Ovary (tissue), 9 donors: ENCODE results near the gene C1QTNF6. TPM values are rescaled to one million over a fixed set of nuclear protein-coding genes. Genes with fewer than 3 reads are reported as not detected.

Experiments
- DNase-seq, 5 donors: peaks; one replicate each; pipeline ENCODE4 v3.0.0-alpha.2; 2019 to 2020
- H3K27ac ChIP-seq, 2 donors: fragments of 200-600 bp; one replicate each; pipeline versions ENCODE4 v1.5.1 to v1.8.0; 2019 to 2022
- H3K27me3 ChIP-seq: fragments of 200-600 bp; one replicate; pipeline ENCODE4 v1.8.0; 2022
- H3K36me3 ChIP-seq: fragments of 200-600 bp; sonication (generic); one replicate; pipeline ENCODE4 v1.5.1; 2019
- H3K4me1 ChIP-seq: one replicate; pipeline ENCODE4 v1.8.1; 2013; ENCODE audit warnings: mild to moderate bottlenecking, moderate library complexity; ENCODE audit not compliant: insufficient read depth
- H3K4me3 ChIP-seq: fragments of 200-600 bp; sonication (generic); one replicate; pipeline ENCODE4 v1.5.1; 2017
- H3K9me3 ChIP-seq, 2 donors: fragments of 200-600 bp in 1 of 2; sonication (generic) in 1 of 2; one replicate each; pipeline versions ENCODE4 v1.5.1 to v1.8.1; 2013 to 2019; ENCODE audit warnings: mild to moderate bottlenecking in 1 of 2, moderate library complexity in 1 of 2
- CTCF ChIP-seq, 3 donors: fragments of 450-650 bp in 2 of 3; fragments of 200-600 bp in 1 of 3; IDR thresholded peaks; one replicate each; pipeline versions ENCODE4 v1.5.1 to v1.8.0; 2016 to 2022; ENCODE audit warnings: antibody characterized with exemption in 3 of 3, mild to moderate bottlenecking in 1 of 3
- EP300 ChIP-seq: sonication (generic); formaldehyde crosslinking; IDR thresholded peaks from one replicate; pipeline ENCODE4 v1.6.1; 2017; ENCODE audit warnings: antibody characterized with exemption
- POLR2A ChIP-seq: fragments of 450-650 bp; IDR thresholded peaks from one replicate; pipeline ENCODE4 v1.6.1; 2017; ENCODE audit warnings: antibody characterized with exemption, mild to moderate bottlenecking, moderate library complexity
- WGBS, 3 donors: extraction: QIAGEN DNeasy Blood & Tissue Kit in 1 of 3; methylation state at CpG; one replicate each; pipeline versions ENCODE4 v1.1.5 to v1.1.7; 2013 to 2017; 5-methylcytosine and 5-hydroxymethylcytosine counted together
- intact Hi-C, 4 donors: fragments of 100-400 bp; cut with DNase I; formaldehyde crosslinking; loops; one replicate each; pipeline versions ENCODE4 v1.11.0 to v1.15.1; 2022 to 2023
- polyA plus RNA-seq, 2 donors: library from polyadenylated mRNA; stranded (reverse); fragments of 200-250 nt in 1 of 2; fragments of 350-450 nt in 1 of 2; fragmentation: Illumina TruSeq in 1 of 2; extraction: RNeasy Lipid Tissue Mini Kit (QIAGEN cat#74804) in 1 of 2; gene quantifications; one replicate each; pipeline ENCODE4 v1.2.3, GENCODE V29; 2013 to 2014
- total RNA-seq, 7 donors: library from RNA; depleted of rRNA in 2 of 7; stranded (reverse); fragments of >200 nt in 2 of 7; fragmentation: NEBNext Ultra II Directional in 3 of 7; extraction: Animal tissue kit (Norgen Biotek cat#: 25700) in 3 of 7; gene quantifications; one replicate each; pipeline versions ENCODE4 v1.1.0 to v1.2.4, GENCODE V29; 2016 to 2023
- donor health status: DM: no; HTN: no; CAD: no; lungs with moderate emphysema.
- donor health status: DM: no; HTN: no; CAD: no.
- donor health status: Bipolar disorder and iron deficiency.
- donor health status: DM: yes; HTN: yes; CAD: no.
- donor health status: DM: no; HTN: no; CAD: no.
- donor health status: DM: yes; HTN: yes; CAD: no.

C1QTNF6 gene
- total and polyA plus RNA-seq, 9 donors, result 4.0 to 8.5 (median 6.4) TPM

- peaks cover 18% of the 10 kb centered on the region for H3K4me1 ChIP-seq
- DNase-seq, result peak; percentile 92 to 94 (median 92)
- TF ChIP-seq CTCF (IDR thresholded peaks at IDR 0.05) (peak in 1 of 3 donors; percentile 32), EP300 (no peak), POLR2A (no peak)
- WGBS, 3 donors, result 27 to 33% (median 27%) methylated on average over 14 of the region's 14 CpGs
- no peaks in the 10 kb centered on the region for H3K36me3 ChIP-seq
- no peaks in the 10 kb centered on the region for H3K27me3 ChIP-seq
- H3K27ac ChIP-seq, result peak overlapping the region; percentile 46 to 89
- no peaks in the 10 kb centered on the region for H3K9me3 ChIP-seq
- intact Hi-C loops, result loop anchor here in 2 of 4 donors (2.0 to 5.0 kb wide), 2 partner anchors 30 to 174 kb away; no protein-coding TSS in a partner anchor
- H3K4me3 ChIP-seq, result no peak overlapping the region
Observed at GRCh38 chr22:37196539-37197450, 8.7 kb upstream of the C1QTNF6 start.

GRCh38 chr22:37195921-37196320, 7.9 kb upstream of the C1QTNF6 start:
- H3K9me3 ChIP-seq, result no peaks in the 10 kb centered on the region
- TF ChIP-seq CTCF (IDR thresholded peaks at IDR 0.05), result no peak
- no peak for TF ChIP-seq EP300
- TF ChIP-seq POLR2A, result no peak
- peak overlapping the region; percentile 46 to 89 for H3K27ac ChIP-seq
- 40 to 66% (median 56%) methylated on average over 4 of the region's 4 CpGs for WGBS, 3 donors
- peak in 4 of 5 donors; percentile 33 to 62 (median 49) for DNase-seq
- intact Hi-C loops, result loop anchor here in 2 of 4 donors (2.0 to 5.0 kb wide), 2 partner anchors 29 to 174 kb away; no protein-coding TSS in a partner anchor
- H3K4me3 ChIP-seq, result no peak overlapping the region
- no peaks in the 10 kb centered on the region for H3K36me3 ChIP-seq
- H3K27me3 ChIP-seq, result no peaks in the 10 kb centered on the region
- H3K4me1 ChIP-seq, result peaks cover 18% of the 10 kb centered on the region

GRCh38 chr22:37194750-37195149, 6.7 kb upstream of the C1QTNF6 start:
- H3K4me3 ChIP-seq, result no peak overlapping the region

More at GRCh38 chr22:37194750-37195149, 6.7 kb upstream of the C1QTNF6 start:
- Histone ChIP-seq H3K27me3 (no peaks in the 10 kb centered on the region), H3K36me3 (no peaks in the 10 kb centered on the region), H3K27ac (no peak overlapping the region), H3K4me1 (peaks cover 17% of the 10 kb centered on the region), H3K9me3 (no peaks in the 10 kb centered on the region)
- intact Hi-C loops, result loop anchor here in 1 of 4 donors (5.0 kb wide), 1 partner anchor 172 kb away; no protein-coding TSS in a partner anchor
- WGBS, 3 donors, result 80 to 90% (median 84%) methylated on average over 3 of the region's 3 CpGs
- no peak for DNase-seq
- no peak for TF ChIP-seq EP300
- no peak for TF ChIP-seq CTCF (IDR thresholded peaks at IDR 0.05)
- TF ChIP-seq POLR2A, result no peak
